ENCODE measurements around the gene HIC2.
"Not testable (repeated sequence)": the region's sequence is repeated elsewhere in the genome, so short reads cannot be mapped to it uniquely, and the experiment has no call there.

Gene HIC2

DNA sequence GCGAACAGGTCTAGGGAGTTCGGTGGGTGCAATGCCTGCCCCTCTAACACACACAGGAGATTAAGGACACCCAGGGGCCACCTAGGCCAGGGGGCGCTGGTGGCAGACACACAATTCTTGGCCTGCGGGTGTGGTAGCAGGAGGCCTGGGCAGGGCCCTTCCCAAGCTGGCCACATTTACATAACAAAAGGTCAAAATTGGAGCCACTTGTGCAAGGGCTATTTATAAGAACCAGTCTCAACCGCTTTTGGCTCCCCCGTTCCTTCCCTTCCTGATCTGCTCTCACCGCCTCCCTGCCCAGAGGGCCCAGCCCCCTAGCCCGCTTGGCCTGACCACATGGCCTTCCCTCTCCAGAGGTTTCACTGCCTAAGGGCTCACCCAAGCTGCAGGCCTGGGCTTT, 75.1 kb downstream of the HIC2 start:
- DNase-seq (ENCODE audit: low spot score) = not testable (repeated sequence)

DNA sequence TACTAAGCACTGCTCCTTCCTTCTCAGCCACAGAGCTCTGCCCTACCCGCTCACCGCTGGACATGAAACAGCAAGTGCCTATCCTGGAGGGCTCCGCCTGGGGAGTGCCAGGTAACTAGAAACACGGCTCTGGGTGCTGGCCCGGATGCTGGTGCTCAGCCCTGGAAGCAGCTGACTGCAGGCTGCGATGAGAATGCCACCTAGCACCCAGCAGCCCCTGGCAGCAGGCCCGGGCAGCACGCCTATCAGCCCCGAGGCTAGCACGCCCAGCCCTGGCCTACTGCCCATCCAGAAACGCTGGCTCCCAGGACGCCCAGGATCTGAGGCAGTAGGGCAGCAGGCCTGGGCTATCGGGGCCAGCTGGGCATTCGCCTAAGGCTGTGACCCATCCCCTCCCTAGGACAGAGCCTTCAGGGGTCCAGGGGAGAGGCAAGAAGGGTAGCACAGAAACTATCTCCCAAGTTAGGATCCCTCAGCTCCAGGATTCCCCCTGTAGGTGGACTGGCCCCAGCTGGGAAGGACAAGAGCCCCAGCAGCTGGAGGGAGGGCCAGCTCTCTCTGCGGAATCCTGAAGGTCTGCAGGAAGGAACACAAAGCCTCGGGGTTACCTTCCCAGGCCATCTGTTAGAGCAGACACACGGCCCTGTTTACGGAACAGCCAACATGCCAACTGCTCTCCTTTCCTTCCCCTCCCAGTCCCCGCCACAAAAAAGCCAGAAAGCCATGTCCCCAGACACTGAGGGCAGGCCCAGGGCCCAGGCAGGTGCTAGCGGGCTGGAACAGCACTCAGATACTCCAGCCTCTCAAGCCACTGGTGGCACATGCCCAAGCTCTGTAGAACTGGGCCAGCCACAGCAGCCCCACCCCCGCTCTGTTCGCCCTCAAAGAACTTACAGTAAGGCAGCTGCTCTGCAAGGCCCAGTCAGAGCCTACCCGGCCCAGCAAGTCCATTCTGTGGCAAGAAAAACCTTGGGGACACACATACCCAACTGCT, 76.9 kb downstream of the HIC2 start:
- not testable (repeated sequence) for DNase-seq (ENCODE audit: low spot score)

DNA sequence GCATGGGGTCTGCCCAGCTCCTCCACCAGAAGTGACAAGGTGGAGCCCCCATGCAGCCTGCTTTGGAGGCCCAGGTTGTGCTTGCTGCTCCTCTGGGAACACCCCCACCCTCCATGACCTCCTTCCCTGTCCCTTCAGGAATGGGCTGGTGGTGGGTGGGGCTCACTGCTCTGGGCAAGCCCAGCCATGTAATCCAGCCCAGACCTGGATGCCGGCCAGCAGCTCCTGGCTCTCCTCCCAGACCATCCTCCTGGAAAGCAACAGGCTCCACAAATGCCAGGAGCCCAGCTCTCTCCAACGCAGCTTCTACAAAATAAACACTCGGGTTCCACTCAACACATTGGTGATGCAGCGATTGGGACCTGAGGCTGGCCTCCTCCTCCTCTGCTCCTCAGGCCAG, 80.8 kb downstream of the HIC2 start:
- DNase-seq (ENCODE audit: low spot score) = not testable (repeated sequence)

DNA sequence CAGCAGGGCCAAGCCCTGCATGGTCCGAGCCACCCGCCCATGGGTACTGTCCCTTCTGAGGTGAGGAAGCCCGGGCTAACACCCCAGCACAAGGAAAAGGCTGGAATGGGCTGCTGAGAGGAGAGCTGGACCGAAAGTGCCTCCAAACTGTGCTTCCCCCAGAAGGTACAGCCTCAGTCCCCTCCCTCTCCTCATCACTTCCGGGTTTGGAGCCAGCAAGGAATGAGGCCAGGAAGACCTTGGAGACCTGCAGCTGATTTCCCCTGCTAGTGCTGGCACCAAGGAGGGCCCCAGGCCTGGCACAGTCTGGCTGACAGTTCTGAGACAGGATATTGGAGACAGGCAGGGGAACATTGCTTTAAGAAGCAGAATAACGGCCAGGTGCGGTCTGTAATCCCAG, 81.3 kb downstream of the HIC2 start:
- not testable (repeated sequence) for DNase-seq (ENCODE audit: low spot score)

DNA sequence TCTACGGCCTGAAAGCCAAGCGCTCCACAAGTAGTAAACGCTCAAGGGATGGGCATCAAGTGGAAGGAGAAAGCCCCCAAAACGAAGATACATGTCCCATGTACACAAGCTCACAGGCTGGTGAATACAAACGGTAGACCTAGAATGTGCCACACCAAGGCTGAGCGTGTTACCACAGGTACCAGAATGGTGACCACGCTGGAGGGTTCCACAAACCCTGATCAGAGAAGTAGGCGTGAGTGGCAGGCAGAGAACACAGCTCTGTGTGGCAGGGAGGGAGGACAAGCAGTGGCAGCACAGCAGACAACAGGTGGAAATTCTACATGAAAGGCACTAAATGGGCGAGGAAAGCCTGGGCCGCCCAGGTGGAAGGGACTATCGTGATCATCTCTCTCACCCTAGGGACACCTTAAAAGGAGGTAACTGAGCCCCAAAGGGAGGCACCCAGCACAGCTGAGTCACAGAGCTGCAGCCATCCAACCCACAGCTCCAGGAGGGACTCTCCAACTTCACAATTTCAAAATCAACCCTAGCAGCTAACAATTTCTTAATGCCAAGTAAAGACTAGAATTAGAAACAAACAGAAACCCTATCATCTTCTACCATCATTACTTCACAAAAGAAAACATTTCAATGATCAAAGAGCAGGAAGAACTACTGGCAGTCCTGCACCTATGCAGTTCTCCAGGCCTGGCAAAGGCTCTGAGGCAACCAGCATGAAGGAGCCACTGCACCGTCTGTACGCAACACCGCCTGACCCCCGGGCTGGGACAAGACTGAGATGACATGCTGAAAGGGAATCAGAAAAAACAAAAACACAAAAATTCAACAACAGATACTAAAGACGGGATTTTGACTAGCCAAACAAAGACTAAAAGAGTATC, 82.7 kb downstream of the HIC2 start:
- DNase-seq (ENCODE audit: low spot score) = not testable (repeated sequence)

All from cerebellar cortex (tissue), 1 donor.